SK-N-SH (cell line): ENCODE results near the gene SRGAP3. TPM values are rescaled to one million over a fixed set of nuclear protein-coding genes. Genes with fewer than 3 reads are reported as not detected.

Experiments used
- CTCF ChIA-PET: fragments of 300-600, 350-600 bp; formaldehyde crosslinking; extraction: SDS; loops from one replicate; lab custom pipeline; 2021; lab: Yijun Ruan, JAX
- POLR2A ChIA-PET: fragments of 350-600 bp; sonication (Branson Sonifier 250); formaldehyde crosslinking; extraction: SDS; loops from one replicate; lab custom pipeline; 2020; ENCODE audit warnings: antibody characterized with exemption, inconsistent platforms; lab: Yijun Ruan, JAX
- DNase-seq: peaks from one replicate; pipeline ENCODE4 v3.0.0; 2012
- H2AFZ ChIP-seq: fragments of 200-600 bp; sonication (generic); 2 replicates; pipeline ENCODE4 v1.8.1; 2016; ENCODE audit warnings: antibody characterized with exemption, mild to moderate bottlenecking, low read depth
- H3F3A ChIP-seq: fragments of 200-600 bp; sonication (generic); replicated peaks from 2 replicates; pipeline ENCODE3; 2016; ENCODE audit warnings: antibody characterized with exemption, mild to moderate bottlenecking; ENCODE audit not compliant: insufficient read depth
- H3K27ac ChIP-seq, 2 experiments: fragments of 200-500 bp in 1 of 2; fragments of 200-600 bp in 1 of 2; sonication (Bioruptor generic) in 1 of 2; sonication (generic), shearing (Covaris generic) in 1 of 2; 2 replicates each; pipeline versions ENCODE4 v1.5.1 to v1.6.1; 2014 to 2016; ENCODE audit warnings: low read depth in 2 of 2, inconsistent platforms in 1 of 2, low read length in 1 of 2, mild to moderate bottlenecking in 1 of 2, mixed read lengths in 1 of 2
- H3K27me3 ChIP-seq: fragments of 200-600 bp; sonication (generic), shearing (Covaris generic); 2 replicates; pipeline ENCODE4 v1.6.1; 2016; ENCODE audit warnings: mixed run types; ENCODE audit not compliant: insufficient read depth
- H3K36me3 ChIP-seq, 2 experiments: fragments of 200-500 bp in 1 of 2; fragments of 200-600 bp in 1 of 2; sonication (Bioruptor generic) in 1 of 2; sonication (generic) in 1 of 2; replicated peaks in 1 of 2; 2 replicates each; pipeline versions ENCODE3 to v1.5.1; 2014 to 2016; ENCODE audit warnings: low read length in 1 of 2, mild to moderate bottlenecking in 1 of 2; ENCODE audit not compliant: insufficient read depth in 2 of 2, control insufficient read depth in 1 of 2
- H3K4me1 ChIP-seq, 2 experiments: fragments of 200-500 bp in 1 of 2; fragments of 200-600 bp in 1 of 2; sonication (Bioruptor generic) in 1 of 2; sonication (generic), shearing (Covaris generic) in 1 of 2; 2 replicates each; pipeline versions ENCODE4 v1.5.1 to v1.6.1; 2014 to 2016; ENCODE audit warnings: low read depth in 1 of 2, low read length in 1 of 2, mixed run types in 1 of 2; ENCODE audit not compliant: insufficient read depth in 2 of 2, control insufficient read depth in 1 of 2
- H3K4me2 ChIP-seq: fragments of 200-600 bp; sonication (generic), shearing (Covaris generic); 2 replicates; pipeline ENCODE4 v1.6.1; 2017; ENCODE audit warnings: mixed run types
- H3K4me3 ChIP-seq, 2 experiments: fragments of 200-500 bp in 1 of 2; fragments of 200-600 bp in 1 of 2; sonication (Bioruptor generic) in 1 of 2; sonication (generic), shearing (Covaris generic) in 1 of 2; 2 replicates each; pipeline versions ENCODE4 v1.5.1 to v1.8.1; 2014 to 2016; ENCODE audit warnings: low read depth in 2 of 2, inconsistent platforms in 1 of 2, low read length in 1 of 2, mild to moderate bottlenecking in 1 of 2, mixed read lengths in 1 of 2, moderate library complexity in 1 of 2
- H3K79me2 ChIP-seq: fragments of 200-600 bp; sonication (generic); 2 replicates; pipeline ENCODE4 v1.8.1; 2017; ENCODE audit warnings: mild to moderate bottlenecking; ENCODE audit not compliant: insufficient read depth
- H3K9ac ChIP-seq: fragments of 200-600 bp; sonication (generic); 2 replicates; pipeline ENCODE4 v1.6.1; 2017; ENCODE audit warnings: mixed run types
- H3K9me2 ChIP-seq: fragments of 200-600 bp; sonication (generic); 2 replicates; pipeline ENCODE4 v1.6.1; 2017; ENCODE audit warnings: mixed run types
- H3K9me3 ChIP-seq: fragments of 200-600 bp; sonication (generic); 2 replicates; pipeline ENCODE4 v1.6.1; 2017; ENCODE audit warnings: mixed run types, mild to moderate bottlenecking, moderate library complexity
- H4K20me1 ChIP-seq: fragments of 200-600 bp; sonication (generic); 2 replicates; pipeline ENCODE4 v1.6.1; 2017; ENCODE audit warnings: mild to moderate bottlenecking, mixed run types; ENCODE audit not compliant: insufficient read depth
- CHD2 ChIP-seq: fragments of 150-350 bp; IDR thresholded peaks from 2 replicates; pipeline ENCODE4 v1.6.1; 2018; ENCODE audit warnings: low read length; ENCODE audit not compliant: partially characterized antibody
- ELF1 ChIP-seq: IDR thresholded peaks from 2 replicates; pipeline ENCODE4 v1.4.0; 2012
- EP300 ChIP-seq, 2 experiments: IDR thresholded peaks; 2 replicates each; pipeline versions ENCODE4 v1.4.0 to v1.6.1; 2012; ENCODE audit warnings: borderline replicate concordance in 1 of 2, low read depth in 1 of 2, low read length in 1 of 2
- FOSL2 ChIP-seq: IDR thresholded peaks from 2 replicates; pipeline ENCODE4 v1.4.0; 2012; ENCODE audit warnings: low read depth, mild to moderate bottlenecking, moderate library complexity, borderline replicate concordance
- GATA2 ChIP-seq: sonication (generic); formaldehyde crosslinking; IDR thresholded peaks from 2 replicates; pipeline ENCODE4 v1.5.0; 2020; ENCODE audit warnings: mild to moderate bottlenecking, missing genetic modification reagents
- MEF2A ChIP-seq: IDR thresholded peaks from 2 replicates; pipeline ENCODE4 v1.4.0; 2012; ENCODE audit warnings: low read depth, borderline replicate concordance
- NFIC ChIP-seq: IDR thresholded peaks from 2 replicates; pipeline ENCODE4 v1.4.0; 2012; ENCODE audit warnings: borderline replicate concordance
- NRF1 ChIP-seq: IDR thresholded peaks from 2 replicates; pipeline ENCODE4 v1.6.1; 2012; ENCODE audit warnings: low read depth, mild to moderate bottlenecking, low read length
- RAD21 ChIP-seq: IDR thresholded peaks from 2 replicates; pipeline ENCODE4 v1.6.1; 2012; ENCODE audit warnings: mild to moderate bottlenecking, low read length
- RCOR1 ChIP-seq: fragments of 150-350 bp; IDR thresholded peaks from 2 replicates; pipeline ENCODE4 v1.6.1; 2017; ENCODE audit warnings: antibody characterized with exemption, low read length
- SIN3A ChIP-seq: IDR thresholded peaks from 2 replicates; pipeline ENCODE4 v1.6.1; 2012; ENCODE audit warnings: low read depth, mild to moderate bottlenecking, low read length, moderate library complexity, borderline replicate concordance
- TCF12 ChIP-seq: IDR thresholded peaks from 2 replicates; pipeline ENCODE4 v1.4.0; 2012
- TEAD4 ChIP-seq: IDR thresholded peaks from 2 replicates; pipeline ENCODE4 v1.4.0; 2012; ENCODE audit warnings: mild to moderate bottlenecking, borderline replicate concordance; ENCODE audit not compliant: insufficient read depth
- YY1 ChIP-seq: IDR thresholded peaks from 2 replicates; pipeline ENCODE4 v1.4.0; 2012; ENCODE audit warnings: low read depth, mild to moderate bottlenecking
- WGBS: methylation state at CpG from one replicate; pipeline ENCODE4 v1.1.6; 2017; ENCODE audit warnings: low lambda C conversion rate; 5-methylcytosine and 5-hydroxymethylcytosine counted together
- polyA plus RNA-seq, 3 experiments: library from polyadenylated mRNA; depleted of rRNA; stranded (reverse); fragments of >200 nt; gene quantifications; 2 replicates each; pipeline ENCODE4 v1.2.3, GENCODE V29; 2012
- TF ChIP-seq, protein P1 (sequence below): IDR thresholded peaks from 2 replicates; pipeline ENCODE4; 2012
- TF ChIP-seq, protein P2 (sequence below): fragments of 150-350 bp; IDR thresholded peaks from 2 replicates; pipeline ENCODE4 v1.6.1; 2017; ENCODE audit warnings: antibody characterized with exemption, low read length, low read depth, borderline replicate concordance
- TF ChIP-seq, protein P3 (sequence below): fragments of 200-600 bp; sonication (generic); IDR thresholded peaks from 2 replicates; pipeline ENCODE4 v1.6.1; 2017; ENCODE audit warnings: antibody characterized with exemption, mild to moderate bottlenecking, moderate library complexity
- TF ChIP-seq, protein P4 (sequence below): IDR thresholded peaks from 2 replicates; pipeline ENCODE4 v1.4.0; 2012; ENCODE audit warnings: low read depth, borderline replicate concordance

The SRGAP3 gene
- polyA plus RNA-seq, 1 of the 3 experiments (the other 2 are of a cell fraction) = 2.8 TPM

DNA sequence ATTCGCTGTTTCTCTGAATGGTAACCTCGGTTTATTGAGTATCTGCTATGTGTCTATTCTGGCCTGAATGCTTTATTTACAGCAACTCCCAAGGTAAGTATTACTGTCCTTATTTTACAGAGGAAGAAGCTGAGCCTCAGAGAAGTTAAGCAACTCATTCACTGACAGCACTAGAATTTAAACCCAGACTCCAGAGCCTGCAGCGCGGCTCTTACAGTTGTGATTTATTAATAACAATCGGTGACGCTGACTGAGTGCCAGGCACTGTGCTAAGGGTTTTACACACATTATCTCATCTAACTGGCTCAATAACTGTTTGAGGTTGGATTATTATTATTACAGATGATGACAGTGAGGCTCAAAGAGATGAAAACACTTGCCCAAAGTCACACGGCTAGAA is 19.6 kb downstream of the SRGAP3 start:
- peak overlapping the region in 1 of 2 experiments; percentile 51; a peak in 2 of 4 replicates for H3K27ac ChIP-seq
- no peaks in the 10 kb centered on the region for H3K36me3 ChIP-seq
- no peaks in the 10 kb centered on the region for H3K9me3 ChIP-seq
- DNase-seq = no peak
- H2AFZ ChIP-seq = no peak overlapping the region
- ChIA-PET CTCF (interaction anchor here (1.1 to 2.1 kb wide), 3 partner anchors 10 to 242 kb away, joined by 4 to 6 read pairs (median 5); partner anchors contain the start of gene SRGAP3), POLR2A (no interaction called here)
- no peaks in the 10 kb centered on the region for H3F3A ChIP-seq
- no peak overlapping the region for H3K9ac ChIP-seq
- 87% methylated on average over 7 of the region's 7 CpGs for WGBS
- no peaks in the 10 kb centered on the region for H3K79me2 ChIP-seq
- H3K27me3 ChIP-seq = no peaks in the 10 kb centered on the region
- no peak overlapping the region for H3K4me3 ChIP-seq
- TF ChIP-seq, protein P1, sequence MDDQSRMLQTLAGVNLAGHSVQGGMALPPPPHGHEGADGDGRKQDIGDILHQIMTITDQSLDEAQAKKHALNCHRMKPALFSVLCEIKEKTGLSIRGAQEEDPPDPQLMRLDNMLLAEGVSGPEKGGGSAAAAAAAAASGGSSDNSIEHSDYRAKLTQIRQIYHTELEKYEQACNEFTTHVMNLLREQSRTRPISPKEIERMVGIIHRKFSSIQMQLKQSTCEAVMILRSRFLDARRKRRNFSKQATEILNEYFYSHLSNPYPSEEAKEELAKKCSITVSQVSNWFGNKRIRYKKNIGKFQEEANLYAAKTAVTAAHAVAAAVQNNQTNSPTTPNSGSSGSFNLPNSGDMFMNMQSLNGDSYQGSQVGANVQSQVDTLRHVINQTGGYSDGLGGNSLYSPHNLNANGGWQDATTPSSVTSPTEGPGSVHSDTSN = no peak
- peaks cover 0 to 18% of the 10 kb centered on the region in 2 experiments; a peak in 2 of 4 replicates for H3K4me1 ChIP-seq
- no peak overlapping the region for H3K4me2 ChIP-seq
- H4K20me1 ChIP-seq = no peaks in the 10 kb centered on the region
- no peaks in the 10 kb centered on the region for H3K9me2 ChIP-seq

DNA sequence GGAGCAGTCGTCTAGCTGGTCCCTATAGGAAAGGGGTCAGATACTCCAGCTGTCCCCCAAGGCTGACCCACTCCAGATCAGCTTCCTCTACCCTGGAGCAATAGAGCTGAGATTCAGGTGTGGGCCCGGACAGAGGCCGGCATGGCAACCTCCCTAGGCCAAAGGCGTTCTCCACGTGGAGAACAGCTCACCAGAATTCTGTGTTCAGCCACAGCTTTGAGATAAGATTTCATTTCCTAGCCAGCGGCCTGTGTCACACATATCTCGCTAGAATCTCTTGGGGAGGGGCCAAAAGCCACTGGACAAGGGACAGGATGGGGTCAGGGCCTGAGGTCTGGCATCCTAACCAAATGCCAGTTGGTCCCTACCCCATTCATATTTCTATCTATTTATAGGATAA is 20.1 kb downstream of the SRGAP3 start:
- Histone ChIP-seq H3K36me3 (no peaks in the 10 kb centered on the region), H3K9me2 (no peaks in the 10 kb centered on the region), H4K20me1 (no peaks in the 10 kb centered on the region), H3K79me2 (no peaks in the 10 kb centered on the region), H3K9ac (no peak overlapping the region), H3K4me1 (peaks cover 0 to 21% of the 10 kb centered on the region in 2 experiments; a peak in 2 of 4 replicates), H3K4me3 (no peak overlapping the region), H3F3A (no peaks in the 10 kb centered on the region), H2AFZ (no peak overlapping the region), H3K9me3 (no peaks in the 10 kb centered on the region), H3K4me2 (no peak overlapping the region), H3K27ac (peak overlapping the region in 1 of 2 experiments; percentile 51; a peak in 2 of 4 replicates), H3K27me3 (no peaks in the 10 kb centered on the region)
- 20% methylated on average over 4 of the region's 7 CpGs for WGBS
- ChIA-PET POLR2A (interaction anchor here (0.6 kb wide), 1 partner anchor 170 kb away, joined by 3 read pairs; no protein-coding TSS in a partner anchor), CTCF (interaction anchor here (0.9 to 2.1 kb wide), 5 partner anchors 9 to 241 kb away, joined by 3 to 6 read pairs (median 5); partner anchors contain the start of gene SRGAP3)
- DNase-seq = peak; percentile 56
- peak; percentile 14 for TF ChIP-seq CHD2
- no peak for TF ChIP-seq SIN3A
- peak; percentile 72 for TF ChIP-seq RCOR1
- TF ChIP-seq TCF12 = peak; percentile 43; the same call in 1 of the 2 replicates
- TF ChIP-seq MEF2A = no peak
- TF ChIP-seq, protein P2, sequence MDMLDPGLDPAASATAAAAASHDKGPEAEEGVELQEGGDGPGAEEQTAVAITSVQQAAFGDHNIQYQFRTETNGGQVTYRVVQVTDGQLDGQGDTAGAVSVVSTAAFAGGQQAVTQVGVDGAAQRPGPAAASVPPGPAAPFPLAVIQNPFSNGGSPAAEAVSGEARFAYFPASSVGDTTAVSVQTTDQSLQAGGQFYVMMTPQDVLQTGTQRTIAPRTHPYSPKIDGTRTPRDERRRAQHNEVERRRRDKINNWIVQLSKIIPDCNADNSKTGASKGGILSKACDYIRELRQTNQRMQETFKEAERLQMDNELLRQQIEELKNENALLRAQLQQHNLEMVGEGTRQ = no peak
- TF ChIP-seq FOSL2 = no peak
- no peak for TF ChIP-seq YY1
- TF ChIP-seq RAD21 = no peak
- TF ChIP-seq GATA2 (CRISPR knock-in tag) = peak; percentile 75
- TF ChIP-seq, protein P3, sequence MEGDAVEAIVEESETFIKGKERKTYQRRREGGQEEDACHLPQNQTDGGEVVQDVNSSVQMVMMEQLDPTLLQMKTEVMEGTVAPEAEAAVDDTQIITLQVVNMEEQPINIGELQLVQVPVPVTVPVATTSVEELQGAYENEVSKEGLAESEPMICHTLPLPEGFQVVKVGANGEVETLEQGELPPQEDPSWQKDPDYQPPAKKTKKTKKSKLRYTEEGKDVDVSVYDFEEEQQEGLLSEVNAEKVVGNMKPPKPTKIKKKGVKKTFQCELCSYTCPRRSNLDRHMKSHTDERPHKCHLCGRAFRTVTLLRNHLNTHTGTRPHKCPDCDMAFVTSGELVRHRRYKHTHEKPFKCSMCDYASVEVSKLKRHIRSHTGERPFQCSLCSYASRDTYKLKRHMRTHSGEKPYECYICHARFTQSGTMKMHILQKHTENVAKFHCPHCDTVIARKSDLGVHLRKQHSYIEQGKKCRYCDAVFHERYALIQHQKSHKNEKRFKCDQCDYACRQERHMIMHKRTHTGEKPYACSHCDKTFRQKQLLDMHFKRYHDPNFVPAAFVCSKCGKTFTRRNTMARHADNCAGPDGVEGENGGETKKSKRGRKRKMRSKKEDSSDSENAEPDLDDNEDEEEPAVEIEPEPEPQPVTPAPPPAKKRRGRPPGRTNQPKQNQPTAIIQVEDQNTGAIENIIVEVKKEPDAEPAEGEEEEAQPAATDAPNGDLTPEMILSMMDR = no peak
- no peak for TF ChIP-seq TEAD4
- TF ChIP-seq, protein P4, sequence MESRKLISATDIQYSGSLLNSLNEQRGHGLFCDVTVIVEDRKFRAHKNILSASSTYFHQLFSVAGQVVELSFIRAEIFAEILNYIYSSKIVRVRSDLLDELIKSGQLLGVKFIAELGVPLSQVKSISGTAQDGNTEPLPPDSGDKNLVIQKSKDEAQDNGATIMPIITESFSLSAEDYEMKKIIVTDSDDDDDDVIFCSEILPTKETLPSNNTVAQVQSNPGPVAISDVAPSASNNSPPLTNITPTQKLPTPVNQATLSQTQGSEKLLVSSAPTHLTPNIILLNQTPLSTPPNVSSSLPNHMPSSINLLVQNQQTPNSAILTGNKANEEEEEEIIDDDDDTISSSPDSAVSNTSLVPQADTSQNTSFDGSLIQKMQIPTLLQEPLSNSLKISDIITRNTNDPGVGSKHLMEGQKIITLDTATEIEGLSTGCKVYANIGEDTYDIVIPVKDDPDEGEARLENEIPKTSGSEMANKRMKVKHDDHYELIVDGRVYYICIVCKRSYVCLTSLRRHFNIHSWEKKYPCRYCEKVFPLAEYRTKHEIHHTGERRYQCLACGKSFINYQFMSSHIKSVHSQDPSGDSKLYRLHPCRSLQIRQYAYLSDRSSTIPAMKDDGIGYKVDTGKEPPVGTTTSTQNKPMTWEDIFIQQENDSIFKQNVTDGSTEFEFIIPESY = no peak
- TF ChIP-seq NRF1 = no peak
- no peak; the same call in 1 of the 2 replicates for TF ChIP-seq NFIC
- peak in 1 of 2 experiments; percentile 75; a peak in 1 of 4 replicates for TF ChIP-seq EP300 (IDR thresholded peaks at IDR 0.05; ENCODE audit: borderline replicate concordance in 1 of 2, low read depth in 1 of 2, low read length in 1 of 2)
- TF ChIP-seq ELF1 = no peak
